OCI-LY3 (cell line): ENCODE results near the gene PRMT3.

Experiments
- H2AFZ ChIP-seq: fragments of 200-600, 300-600 bp; shearing (Covaris generic); 2 replicates; pipeline ENCODE4 v1.6.0; 2014; ENCODE audit warnings: antibody characterized with exemption, low read depth, low read length
- H3K27ac ChIP-seq: fragments of 200-600, 300-600 bp; sonication (generic); 2 replicates; pipeline ENCODE4 v1.5.1; 2014; ENCODE audit warnings: mild to moderate bottlenecking, low read length, moderate library complexity, mixed read lengths
- H3K27me3 ChIP-seq: fragments of 200-600, 300-600 bp; sonication (generic); 2 replicates; pipeline ENCODE4 v1.6.1; 2014; ENCODE audit warnings: low read depth, low read length, mixed read lengths
- H3K36me3 ChIP-seq: fragments of 200-600, 300-600 bp; sonication (generic); replicated peaks from 2 replicates; pipeline ENCODE3; 2014; ENCODE audit warnings: low read depth, low read length, mixed read lengths
- H3K4me1 ChIP-seq: fragments of 300-600, 200-600 bp; sonication (generic); 2 replicates; pipeline ENCODE4 v1.6.1; 2014; ENCODE audit warnings: low read length, mixed read lengths
- H3K4me2 ChIP-seq: fragments of 200-600, 300-600 bp; sonication (generic); 2 replicates; pipeline ENCODE4 v1.6.1; 2014; ENCODE audit warnings: low read length, mixed read lengths
- H3K4me3 ChIP-seq: fragments of 300-600, 200-600 bp; sonication (generic); 2 replicates; pipeline ENCODE4 v1.5.1; 2014; ENCODE audit warnings: antibody characterized with exemption, mild to moderate bottlenecking, low read length, moderate library complexity
- H3K79me2 ChIP-seq: fragments of 300-600, 200-600 bp; shearing (Covaris generic); 2 replicates; pipeline ENCODE4 v1.6.1; 2014; ENCODE audit warnings: mild to moderate bottlenecking, low read length, mixed read lengths
- H3K9ac ChIP-seq: fragments of 300-600, 200-600 bp; shearing (Covaris generic); 2 replicates; pipeline ENCODE4 v1.6.0; 2014; ENCODE audit warnings: mild to moderate bottlenecking, low read length, moderate library complexity
- H3K9me3 ChIP-seq: fragments of 200-600, 300-600 bp; shearing (Covaris generic); 2 replicates; pipeline ENCODE4 v1.6.1; 2014; ENCODE audit warnings: low read length, mixed read lengths; ENCODE audit not compliant: insufficient read depth
- H4K20me1 ChIP-seq: fragments of 200-600, 300-600 bp; sonication (generic); 2 replicates; pipeline ENCODE4 v1.6.1; 2016; ENCODE audit warnings: low read length, mixed read lengths; ENCODE audit not compliant: insufficient read depth
- EZH2phosphoT487 ChIP-seq: fragments of 200-600 bp; shearing (Covaris generic); IDR thresholded peaks from 2 replicates; pipeline ENCODE4 v1.6.1; 2018; ENCODE audit warnings: antibody characterized with exemption, mixed run types, low read depth
- TF ChIP-seq, protein P1 (sequence below): fragments of 200-600, 300-600 bp; sonication (generic); IDR thresholded peaks from 2 replicates; pipeline ENCODE4 v1.5.1; 2014; ENCODE audit warnings: antibody characterized with exemption, low read length, low read depth

Gene PRMT3

DNA sequence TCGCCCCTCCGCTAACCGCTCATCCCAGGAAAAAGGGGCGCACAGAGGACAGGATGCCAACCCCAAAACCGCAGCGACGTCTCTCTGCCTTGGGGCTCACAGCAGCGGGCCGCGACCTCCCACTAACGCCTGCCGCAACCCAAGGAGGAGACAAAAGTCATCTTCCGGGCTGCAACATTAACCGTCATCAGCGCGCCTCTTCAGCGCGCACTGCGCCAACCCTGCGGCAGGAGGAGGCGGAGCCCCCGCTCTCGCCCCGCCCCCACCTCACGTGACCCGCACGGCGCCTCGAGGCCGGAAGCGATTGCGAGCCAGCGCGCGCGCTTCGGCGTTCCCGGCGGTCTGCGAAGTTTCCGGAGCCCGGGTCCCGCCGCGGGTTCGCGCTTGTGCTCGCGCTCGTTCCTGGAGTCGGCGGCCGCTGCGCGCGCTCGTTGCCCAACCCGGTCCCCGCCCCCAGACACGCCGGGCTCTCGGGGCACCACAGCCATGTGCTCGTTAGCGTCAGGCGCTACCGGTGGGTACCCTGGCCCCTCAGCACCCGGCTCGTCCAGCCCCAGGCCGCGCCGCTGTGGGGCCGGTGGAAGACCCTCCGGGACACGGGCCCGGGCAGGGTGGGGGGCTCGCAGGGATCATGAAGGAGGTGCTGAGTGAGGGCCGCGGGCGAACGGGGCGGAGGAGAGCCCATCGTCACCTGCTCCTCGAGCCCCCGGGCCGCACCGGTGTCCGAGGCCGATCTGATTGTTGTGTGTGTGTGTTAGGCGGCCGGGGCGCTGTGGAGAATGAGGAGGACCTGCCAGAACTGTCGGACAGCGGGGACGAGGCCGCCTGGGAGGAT lies at the start of gene PRMT3:
Gene PRMT3 (plus strand): TSS at position 456 of the 835 bp plus-strand sequence. CDS start 31 bp downstream, at position 487.
- Histone ChIP-seq H3K9ac (peak within 1 kb of the TSS; percentile 96), H3K4me1 (peaks cover 7% of the 10 kb centered on the region), H3K9me3 (no peaks in the 10 kb centered on the region), H3K36me3 (peaks cover 15% of the 10 kb centered on the region), H3K27ac (peak within 1 kb of the TSS; percentile 85), H3K79me2 (peaks cover 36% of the 10 kb centered on the region), H3K4me3 (peak within 1 kb of the TSS; percentile 94), H3K4me2 (peak within 1 kb of the TSS; percentile 93), H2AFZ (peak within 1 kb of the TSS; percentile 91), H4K20me1 (no peaks in the 10 kb centered on the region), H3K27me3 (no peaks in the 10 kb centered on the region)
- no peak for TF ChIP-seq EZH2phosphoT487
- TF ChIP-seq, protein P1, sequence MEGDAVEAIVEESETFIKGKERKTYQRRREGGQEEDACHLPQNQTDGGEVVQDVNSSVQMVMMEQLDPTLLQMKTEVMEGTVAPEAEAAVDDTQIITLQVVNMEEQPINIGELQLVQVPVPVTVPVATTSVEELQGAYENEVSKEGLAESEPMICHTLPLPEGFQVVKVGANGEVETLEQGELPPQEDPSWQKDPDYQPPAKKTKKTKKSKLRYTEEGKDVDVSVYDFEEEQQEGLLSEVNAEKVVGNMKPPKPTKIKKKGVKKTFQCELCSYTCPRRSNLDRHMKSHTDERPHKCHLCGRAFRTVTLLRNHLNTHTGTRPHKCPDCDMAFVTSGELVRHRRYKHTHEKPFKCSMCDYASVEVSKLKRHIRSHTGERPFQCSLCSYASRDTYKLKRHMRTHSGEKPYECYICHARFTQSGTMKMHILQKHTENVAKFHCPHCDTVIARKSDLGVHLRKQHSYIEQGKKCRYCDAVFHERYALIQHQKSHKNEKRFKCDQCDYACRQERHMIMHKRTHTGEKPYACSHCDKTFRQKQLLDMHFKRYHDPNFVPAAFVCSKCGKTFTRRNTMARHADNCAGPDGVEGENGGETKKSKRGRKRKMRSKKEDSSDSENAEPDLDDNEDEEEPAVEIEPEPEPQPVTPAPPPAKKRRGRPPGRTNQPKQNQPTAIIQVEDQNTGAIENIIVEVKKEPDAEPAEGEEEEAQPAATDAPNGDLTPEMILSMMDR, result peak; percentile 97

DNA sequence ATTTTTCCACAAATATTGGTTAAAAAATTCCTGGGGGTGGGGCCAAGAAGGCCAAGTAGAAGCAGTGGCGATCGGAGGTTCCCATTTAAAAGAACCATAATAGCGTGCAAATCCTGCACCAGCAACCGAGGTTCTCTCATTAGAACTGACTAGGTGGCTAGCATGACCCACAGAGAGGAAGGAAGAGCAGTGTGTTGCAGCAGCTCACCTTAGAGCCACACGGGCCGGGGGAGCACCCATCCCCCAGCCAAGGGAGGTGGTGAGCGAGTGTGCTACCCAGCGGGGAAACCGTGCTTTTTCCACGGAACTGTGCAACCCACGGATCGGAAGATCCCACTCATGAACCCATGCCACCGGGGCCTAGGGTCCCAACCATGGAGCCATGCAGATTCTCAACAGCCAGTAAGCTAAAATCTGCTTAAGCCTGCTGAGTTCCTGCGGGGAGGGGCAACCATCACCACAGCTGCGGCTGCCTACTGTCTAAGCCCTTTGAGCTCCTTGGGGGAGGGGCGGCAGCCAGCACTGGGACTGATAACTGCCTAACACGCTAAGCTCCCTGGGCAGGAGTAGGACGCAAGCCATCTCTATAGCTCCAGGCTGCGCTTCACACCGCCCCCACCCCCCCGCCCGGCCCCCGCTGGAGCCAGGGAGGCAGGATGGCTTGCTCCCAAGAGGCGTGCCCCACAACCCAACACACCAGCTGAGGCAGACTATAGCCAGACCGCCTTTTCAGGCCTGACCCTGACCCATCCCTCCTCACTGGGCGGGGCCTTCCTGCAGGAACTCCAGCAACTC lies 45.0 kb upstream of the PRMT3 start:
- no peak overlapping the region for H3K9ac ChIP-seq
- no peaks in the 10 kb centered on the region for H3K36me3 ChIP-seq
- H3K4me1 ChIP-seq, result peaks cover 18% of the 10 kb centered on the region
- no peak overlapping the region for H3K4me2 ChIP-seq
- H3K9me3 ChIP-seq, result no peaks in the 10 kb centered on the region
- H3K4me3 ChIP-seq, result no peak overlapping the region
- H3K27ac ChIP-seq, result no peak overlapping the region
- no peaks in the 10 kb centered on the region for H4K20me1 ChIP-seq
- TF ChIP-seq EZH2phosphoT487, result no peak
- TF ChIP-seq, protein P1, result no peak
- peaks cover 24% of the 10 kb centered on the region for H3K27me3 ChIP-seq
- H3K79me2 ChIP-seq, result no peaks in the 10 kb centered on the region
- no peak overlapping the region for H2AFZ ChIP-seq

DNA sequence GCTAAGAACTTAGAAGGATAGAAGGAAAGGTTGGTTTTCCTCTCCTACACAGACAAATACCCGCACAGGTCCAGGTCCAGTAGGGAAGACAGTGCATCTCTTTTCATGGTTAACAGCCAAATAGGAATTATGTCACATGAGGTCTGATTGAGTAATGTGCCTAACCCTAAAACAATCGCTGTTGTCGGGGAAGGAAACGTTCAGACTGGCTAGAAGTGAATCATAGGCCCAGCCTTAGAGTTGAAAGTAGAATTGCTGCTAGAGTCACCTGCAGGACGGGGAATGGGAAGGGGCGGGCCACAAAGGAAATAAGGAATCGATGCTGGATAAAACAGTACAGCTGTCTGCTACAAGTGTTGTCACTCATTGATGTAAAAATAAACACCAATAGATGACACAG lies 36.4 kb upstream of the PRMT3 start:
- Histone ChIP-seq H3K79me2 (no peaks in the 10 kb centered on the region), H2AFZ (no peak overlapping the region), H3K27me3 (no peaks in the 10 kb centered on the region), H3K9ac (no peak overlapping the region), H3K4me2 (no peak overlapping the region), H3K27ac (no peak overlapping the region), H3K4me3 (no peak overlapping the region), H3K9me3 (no peaks in the 10 kb centered on the region), H3K36me3 (no peaks in the 10 kb centered on the region), H4K20me1 (no peaks in the 10 kb centered on the region), H3K4me1 (peaks cover 17% of the 10 kb centered on the region)
- TF ChIP-seq, protein P1, result no peak
- no peak for TF ChIP-seq EZH2phosphoT487

DNA sequence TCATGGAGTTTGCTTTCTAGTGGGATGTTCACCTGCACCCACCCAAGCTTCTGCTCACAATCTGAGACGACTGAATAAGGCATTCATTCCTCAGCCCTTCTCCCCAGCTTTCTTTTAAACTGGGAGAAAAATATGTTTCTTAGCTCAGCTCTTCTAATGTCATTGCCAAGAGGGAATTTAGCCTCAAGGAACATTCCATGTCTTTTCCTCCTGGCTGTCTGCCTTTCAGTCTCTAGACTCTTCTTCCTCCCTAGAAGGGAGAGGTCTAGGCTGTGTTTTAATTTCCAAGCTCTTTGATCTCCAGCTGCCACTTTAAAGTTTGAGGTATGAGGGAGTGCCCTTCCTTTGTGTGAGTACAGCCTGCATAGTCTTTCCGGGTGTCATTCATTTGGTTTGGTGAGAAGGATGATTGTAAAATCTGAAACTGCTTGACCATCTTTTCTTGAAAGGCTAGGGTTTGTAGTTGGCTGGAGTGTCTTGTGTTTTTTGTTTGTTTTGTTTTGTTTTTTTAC lies 35.7 kb upstream of the PRMT3 start:
- H3K36me3 ChIP-seq, result no peaks in the 10 kb centered on the region
- no peaks in the 10 kb centered on the region for H3K79me2 ChIP-seq
- H3K4me2 ChIP-seq, result no peak overlapping the region
- H3K27ac ChIP-seq, result no peak overlapping the region
- H3K9ac ChIP-seq, result no peak overlapping the region
- peaks cover 10% of the 10 kb centered on the region for H3K4me1 ChIP-seq
- H2AFZ ChIP-seq, result no peak overlapping the region
- TF ChIP-seq, protein P1, result no peak
- no peak for TF ChIP-seq EZH2phosphoT487
- H3K27me3 ChIP-seq, result no peaks in the 10 kb centered on the region
- no peaks in the 10 kb centered on the region for H4K20me1 ChIP-seq
- no peaks in the 10 kb centered on the region for H3K9me3 ChIP-seq
- no peak overlapping the region for H3K4me3 ChIP-seq
